ENCODE measurements around the gene CFAP100.

The CFAP100 gene

DNA sequence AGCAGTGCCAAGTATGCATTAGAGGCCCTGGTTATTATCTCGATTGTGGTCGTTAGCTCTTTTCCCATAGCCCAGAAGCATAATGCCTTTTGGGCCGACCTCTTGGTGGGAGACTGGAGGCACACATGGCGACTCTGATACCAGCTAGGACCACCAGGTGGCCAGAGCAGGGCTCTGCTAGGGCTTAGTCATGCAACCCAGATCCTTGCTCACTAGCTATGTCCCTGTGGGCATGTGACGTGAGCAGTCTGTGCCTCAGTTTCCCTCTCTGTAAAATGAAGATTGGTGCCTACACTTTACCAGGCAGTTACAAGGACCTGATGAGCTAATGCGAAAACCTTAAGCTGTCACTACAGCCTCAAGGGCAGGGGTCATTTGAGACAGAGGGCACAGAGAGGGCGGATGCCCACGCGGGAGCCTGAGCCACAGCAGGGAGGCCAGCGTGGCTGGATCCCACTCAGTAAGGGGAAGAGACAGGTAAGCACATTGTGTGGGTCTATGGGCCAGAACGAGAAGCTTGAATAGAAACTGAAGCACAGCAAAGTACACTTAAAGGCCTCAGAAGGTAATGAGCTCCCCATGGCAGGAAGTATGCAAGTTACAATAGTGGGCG lies 46.3 kb upstream of the CFAP100 start:
- in situ Hi-C loops (cut with HindIII; ENCODE audit: low pct_ligation_motif_present, low sequenced_read_pairs), result no loop called here
- TF ChIP-seq, protein P1, sequence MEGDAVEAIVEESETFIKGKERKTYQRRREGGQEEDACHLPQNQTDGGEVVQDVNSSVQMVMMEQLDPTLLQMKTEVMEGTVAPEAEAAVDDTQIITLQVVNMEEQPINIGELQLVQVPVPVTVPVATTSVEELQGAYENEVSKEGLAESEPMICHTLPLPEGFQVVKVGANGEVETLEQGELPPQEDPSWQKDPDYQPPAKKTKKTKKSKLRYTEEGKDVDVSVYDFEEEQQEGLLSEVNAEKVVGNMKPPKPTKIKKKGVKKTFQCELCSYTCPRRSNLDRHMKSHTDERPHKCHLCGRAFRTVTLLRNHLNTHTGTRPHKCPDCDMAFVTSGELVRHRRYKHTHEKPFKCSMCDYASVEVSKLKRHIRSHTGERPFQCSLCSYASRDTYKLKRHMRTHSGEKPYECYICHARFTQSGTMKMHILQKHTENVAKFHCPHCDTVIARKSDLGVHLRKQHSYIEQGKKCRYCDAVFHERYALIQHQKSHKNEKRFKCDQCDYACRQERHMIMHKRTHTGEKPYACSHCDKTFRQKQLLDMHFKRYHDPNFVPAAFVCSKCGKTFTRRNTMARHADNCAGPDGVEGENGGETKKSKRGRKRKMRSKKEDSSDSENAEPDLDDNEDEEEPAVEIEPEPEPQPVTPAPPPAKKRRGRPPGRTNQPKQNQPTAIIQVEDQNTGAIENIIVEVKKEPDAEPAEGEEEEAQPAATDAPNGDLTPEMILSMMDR (IDR thresholded peaks at IDR 0.05; ENCODE audit: low read depth, low read length, missing control alignments), result peak; percentile 42
- Histone ChIP-seq H3K27me3 (replicated peaks) (no peaks in the 10 kb centered on the region), H3K4me3 (ENCODE audit: low read depth, low read length) (no peak overlapping the region), H3K27ac (no peak overlapping the region), H3K36me3 (replicated peaks) (no peaks in the 10 kb centered on the region)
- no peak for DNase-seq

DNA sequence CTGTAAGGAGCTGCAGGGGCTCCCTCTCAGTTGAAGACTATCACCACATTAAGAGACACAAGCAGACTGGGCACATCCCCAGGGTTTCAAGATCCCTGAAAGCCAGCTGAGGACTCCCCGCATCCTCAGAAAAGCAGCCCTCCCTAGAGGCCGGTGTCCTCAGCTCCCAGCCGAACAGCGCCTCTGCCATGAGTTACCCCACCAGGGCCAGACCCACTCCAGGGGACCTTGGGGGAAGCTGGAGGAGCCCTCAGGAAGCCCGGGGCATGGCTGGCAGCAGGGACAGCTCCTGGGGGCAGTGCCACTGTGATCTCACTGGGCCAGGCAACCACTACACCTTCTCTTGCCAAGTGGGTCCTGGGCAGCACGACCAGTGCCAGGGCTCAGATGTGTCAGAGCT lies 45.6 kb upstream of the CFAP100 start:
- Histone ChIP-seq H3K27ac (no peak overlapping the region), H3K27me3 (replicated peaks) (no peaks in the 10 kb centered on the region), H3K4me3 (ENCODE audit: low read depth, low read length) (no peak overlapping the region), H3K36me3 (replicated peaks) (no peaks in the 10 kb centered on the region)
- in situ Hi-C loops (cut with HindIII; ENCODE audit: low pct_ligation_motif_present, low sequenced_read_pairs), result no loop called here
- DNase-seq, result no peak
- TF ChIP-seq, protein P1 (IDR thresholded peaks at IDR 0.05; ENCODE audit: low read depth, low read length, missing control alignments), result no peak

DNA sequence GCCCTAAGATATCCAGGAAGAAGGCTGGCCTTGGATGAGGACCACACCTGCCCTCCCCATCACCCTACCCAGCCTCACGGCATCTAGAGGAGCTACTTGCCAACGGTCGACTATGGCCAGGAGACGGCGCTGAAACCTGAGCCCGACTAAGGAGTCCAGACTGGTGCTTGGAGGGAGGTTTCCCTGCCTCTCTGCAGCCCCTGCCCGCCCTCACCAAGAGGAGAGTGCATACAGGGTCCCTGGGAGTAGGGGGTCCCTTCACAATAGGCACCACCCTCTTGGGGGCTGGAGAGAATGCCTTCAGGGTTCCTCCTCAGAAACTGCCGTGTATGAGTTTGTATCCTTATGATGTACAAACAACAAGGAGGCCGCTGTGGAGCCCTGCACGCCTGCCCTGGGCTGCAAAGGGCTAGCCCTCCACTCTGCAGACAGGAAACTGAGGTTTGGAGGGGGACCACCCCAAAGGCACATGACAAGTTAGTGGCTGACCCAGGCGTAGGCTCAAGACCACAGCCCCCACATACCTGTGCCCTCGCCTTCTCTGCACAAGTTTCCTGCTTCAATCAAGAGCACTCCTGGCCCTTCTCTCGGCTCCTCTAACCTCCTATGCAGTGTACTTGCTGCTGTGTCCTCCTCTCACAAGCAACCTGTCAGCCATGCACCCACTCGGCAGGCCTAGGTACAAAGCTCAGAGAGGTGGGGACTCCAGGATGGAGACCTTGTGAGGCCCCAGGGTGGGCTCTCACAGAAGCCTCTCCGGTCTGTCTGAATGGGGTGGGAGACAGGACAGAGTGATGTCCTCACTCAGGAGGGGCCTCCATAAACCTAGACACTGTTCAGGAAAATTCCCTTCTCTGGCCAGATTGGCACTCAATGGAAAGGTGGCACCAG lies 44.9 kb upstream of the CFAP100 start:
- TF ChIP-seq, protein P1 (IDR thresholded peaks at IDR 0.05; ENCODE audit: low read depth, low read length, missing control alignments), result no peak
- H3K27me3 ChIP-seq (replicated peaks), result no peaks in the 10 kb centered on the region
- in situ Hi-C loops (cut with HindIII; ENCODE audit: low pct_ligation_motif_present, low sequenced_read_pairs), result no loop called here
- H3K4me3 ChIP-seq (ENCODE audit: low read depth, low read length), result no peak overlapping the region
- H3K27ac ChIP-seq, result no peak overlapping the region
- DNase-seq, result no peak
- H3K36me3 ChIP-seq (replicated peaks), result no peaks in the 10 kb centered on the region

DNA sequence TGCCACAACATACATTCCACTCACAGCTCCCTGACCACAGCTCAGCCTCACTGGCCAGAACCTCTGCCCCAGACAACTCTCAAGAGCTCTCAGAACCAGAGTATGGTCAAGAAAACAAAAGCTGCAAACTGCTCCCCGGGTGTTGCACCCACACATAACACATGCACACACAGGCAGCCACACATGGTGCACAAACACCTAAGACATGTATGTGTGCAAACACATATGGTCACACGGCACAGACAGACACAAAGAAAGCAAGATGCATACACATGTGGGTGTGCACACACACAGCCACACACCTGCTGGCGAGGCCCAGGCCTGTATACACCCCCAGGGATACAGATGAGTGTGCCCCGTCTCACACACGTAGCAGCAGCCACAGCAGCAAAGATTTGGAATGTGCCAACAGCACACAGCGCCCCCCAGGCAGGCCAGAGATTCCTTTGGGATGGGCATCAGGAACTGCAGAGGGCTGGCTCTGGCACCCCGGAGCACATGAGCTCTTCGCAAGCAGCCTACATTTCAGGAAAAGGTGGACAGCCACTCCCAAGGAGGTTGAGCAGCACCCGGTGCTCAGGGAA lies 44.1 kb upstream of the CFAP100 start:
- DNase-seq, result no peak
- Histone ChIP-seq H3K27ac (no peak overlapping the region), H3K36me3 (replicated peaks) (no peaks in the 10 kb centered on the region), H3K27me3 (replicated peaks) (no peaks in the 10 kb centered on the region), H3K4me3 (ENCODE audit: low read depth, low read length) (no peak overlapping the region)
- in situ Hi-C loops (cut with HindIII; ENCODE audit: low pct_ligation_motif_present, low sequenced_read_pairs), result no loop called here
- TF ChIP-seq, protein P1 (IDR thresholded peaks at IDR 0.05; ENCODE audit: low read depth, low read length, missing control alignments), result no peak

DNA sequence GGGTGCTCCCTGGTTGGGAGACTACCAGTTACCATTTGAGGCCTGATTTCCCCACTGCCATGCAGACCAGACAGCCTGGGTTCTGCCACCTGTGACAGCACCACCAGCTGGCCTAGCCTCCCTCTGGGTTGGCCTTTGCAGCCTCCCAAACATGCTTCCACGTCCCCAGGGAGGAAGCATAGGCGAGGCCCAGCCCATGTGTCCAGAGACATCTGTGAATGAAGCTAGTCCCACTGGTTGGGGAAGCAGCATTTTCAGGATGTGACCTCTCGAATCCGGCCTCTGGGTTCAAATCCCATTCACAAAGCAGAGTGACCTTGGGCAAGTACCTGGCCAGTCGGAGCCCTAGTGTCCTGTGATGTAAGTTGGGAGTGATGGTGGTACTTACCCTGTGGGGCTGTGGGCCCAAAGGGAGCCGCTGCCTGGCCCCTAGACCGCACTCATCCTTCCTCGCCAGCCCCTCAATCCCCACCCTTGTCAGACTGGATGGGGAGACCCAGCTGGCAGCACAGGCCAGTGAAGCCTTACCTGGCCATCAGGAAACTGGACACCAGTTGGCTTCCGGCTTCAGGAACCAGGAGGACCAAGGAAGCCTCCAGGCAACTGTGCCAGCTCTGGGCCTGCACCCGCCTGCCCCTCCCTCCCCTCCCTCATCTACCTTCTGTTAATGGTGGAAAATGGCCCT lies 43.5 kb upstream of the CFAP100 start:
- DNase-seq, result no peak
- in situ Hi-C loops (cut with HindIII; ENCODE audit: low pct_ligation_motif_present, low sequenced_read_pairs), result no loop called here
- TF ChIP-seq, protein P1 (IDR thresholded peaks at IDR 0.05; ENCODE audit: low read depth, low read length, missing control alignments), result no peak

More for the DNA sequence above, 43.5 kb upstream of the CFAP100 start:
- H3K36me3 ChIP-seq (replicated peaks), result no peaks in the 10 kb centered on the region
- H3K4me3 ChIP-seq (ENCODE audit: low read depth, low read length), result no peak overlapping the region
- H3K27me3 ChIP-seq (replicated peaks), result no peaks in the 10 kb centered on the region
- H3K27ac ChIP-seq, result no peak overlapping the region

Measured in brain microvascular endothelial cell (primary cell).